H9 (cell line): ENCODE results near the gene VEGFA. TPM values are rescaled to one million over a fixed set of nuclear protein-coding genes. Genes with fewer than 3 reads are reported as not detected.

Experiments
- DNase-seq: peaks from one replicate; pipeline ENCODE4 v3.0.0-alpha.2; 2017
- H2AFZ ChIP-seq: one replicate; pipeline ENCODE4 v1.6.1; 2013; ENCODE audit warnings: mild to moderate bottlenecking, low read length, control low read depth, moderate library complexity
- H2AK5ac ChIP-seq: 2 replicates; pipeline ENCODE4 v1.6.1; 2013; ENCODE audit warnings: low read length, control low read depth, mixed read lengths; ENCODE audit not compliant: insufficient read length
- H2BK120ac ChIP-seq: one replicate; pipeline ENCODE4 v1.6.1; 2013; ENCODE audit warnings: low read depth, mild to moderate bottlenecking, low read length, control low read depth, inconsistent platforms; ENCODE audit not compliant: poor library complexity, severe bottlenecking
- H2BK12ac ChIP-seq: 2 replicates; pipeline ENCODE4 v1.6.1; 2013; ENCODE audit warnings: low read length, control low read depth, mixed read lengths, low read depth; ENCODE audit not compliant: insufficient read length
- H2BK15ac ChIP-seq: 2 replicates; pipeline ENCODE4 v1.6.1; 2013; ENCODE audit warnings: low read depth, low read length, control low read depth
- H2BK20ac ChIP-seq: one replicate; pipeline ENCODE4 v1.6.1; 2013; ENCODE audit warnings: low read depth, mild to moderate bottlenecking, low read length, control low read depth, inconsistent platforms; ENCODE audit not compliant: poor library complexity, severe bottlenecking
- H2BK5ac ChIP-seq: 2 replicates; pipeline ENCODE4 v1.6.1; 2013; ENCODE audit warnings: low read length, control low read depth, mixed read lengths; ENCODE audit not compliant: insufficient read length
- H3K14ac ChIP-seq: 2 replicates; pipeline ENCODE4 v1.6.1; 2013; ENCODE audit warnings: low read length, control low read depth; ENCODE audit not compliant: insufficient read depth
- H3K18ac ChIP-seq: 2 replicates; pipeline ENCODE4 v1.6.1; 2013; ENCODE audit warnings: low read depth, mild to moderate bottlenecking, mixed read lengths, low read length, control low read depth; ENCODE audit not compliant: insufficient read length
- H3K23ac ChIP-seq: 2 replicates; pipeline ENCODE4 v1.6.1; 2013; ENCODE audit warnings: low read length, control low read depth, mixed read lengths, low read depth; ENCODE audit not compliant: insufficient read length
- H3K23me2 ChIP-seq: 2 replicates; pipeline ENCODE4 v1.6.1; 2013; ENCODE audit warnings: low read depth, mild to moderate bottlenecking, mixed read lengths, low read length, control low read depth; ENCODE audit not compliant: insufficient read length, poor library complexity, severe bottlenecking
- H3K27ac ChIP-seq: 2 replicates; pipeline ENCODE4 v1.5.1; 2013; ENCODE audit warnings: low read length, control low read depth, mixed read lengths, low read depth; ENCODE audit not compliant: insufficient read length
- H3K27me3 ChIP-seq: 2 replicates; pipeline ENCODE4 v1.6.1; 2013; ENCODE audit warnings: low read length, control low read depth, inconsistent platforms; ENCODE audit not compliant: insufficient read depth
- H3K4ac ChIP-seq: 2 replicates; pipeline ENCODE4 v1.6.1; 2013; ENCODE audit warnings: low read depth, mild to moderate bottlenecking, control low read depth, inconsistent platforms, low read length, moderate library complexity
- H3K4me1 ChIP-seq: 2 replicates; pipeline ENCODE4 v1.6.1; 2013; ENCODE audit warnings: low read length, control low read depth, inconsistent platforms; ENCODE audit not compliant: insufficient read depth
- H3K4me2 ChIP-seq: 2 replicates; pipeline ENCODE4 v1.6.1; 2013; ENCODE audit warnings: low read length, control low read depth, mixed read lengths; ENCODE audit not compliant: insufficient read length, insufficient read depth
- H3K56ac ChIP-seq: 2 replicates; pipeline ENCODE4 v1.6.1; 2013; ENCODE audit warnings: low read depth, mild to moderate bottlenecking, mixed read lengths, low read length, control low read depth; ENCODE audit not compliant: insufficient read length
- H3K79me1 ChIP-seq: 2 replicates; pipeline ENCODE4 v1.6.1; 2013; ENCODE audit warnings: low read depth, mild to moderate bottlenecking, moderate library complexity, low read length, control low read depth, inconsistent platforms; ENCODE audit not compliant: insufficient read depth, poor library complexity, severe bottlenecking
- H3K79me2 ChIP-seq: 2 replicates; pipeline ENCODE4 v1.6.1; 2013; ENCODE audit warnings: low read length, control low read depth, inconsistent platforms; ENCODE audit not compliant: insufficient read depth
- H3K9ac ChIP-seq: 2 replicates; pipeline ENCODE4 v1.6.1; 2013; ENCODE audit warnings: low read length, control low read depth, mixed read lengths; ENCODE audit not compliant: insufficient read length; ENCODE audit errors: extremely low read depth
- H3K9me3 ChIP-seq: one replicate; pipeline ENCODE4 v1.6.1; 2013; ENCODE audit warnings: low read depth, low read length, inconsistent platforms; ENCODE audit not compliant: control insufficient read depth
- H3T11ph ChIP-seq: one replicate; pipeline ENCODE4 v1.6.1; 2013; ENCODE audit warnings: mild to moderate bottlenecking, low read length, control low read depth, inconsistent platforms
- H4K20me1 ChIP-seq: one replicate; pipeline ENCODE4 v1.6.1; 2013; ENCODE audit not compliant: control insufficient read depth, insufficient read length, insufficient read depth
- H4K5ac ChIP-seq: 2 replicates; pipeline ENCODE4 v1.6.1; 2013; ENCODE audit warnings: low read depth, mild to moderate bottlenecking, mixed read lengths, low read length, control low read depth; ENCODE audit not compliant: insufficient read length
- H4K8ac ChIP-seq: replicated peaks from 2 replicates; pipeline ENCODE4 v1.6.1; 2013; ENCODE audit warnings: low read length, control low read depth, mixed read lengths, low read depth; ENCODE audit not compliant: insufficient read length
- H4K91ac ChIP-seq: 2 replicates; pipeline ENCODE4 v1.6.1; 2013; ENCODE audit warnings: low read depth, mild to moderate bottlenecking, moderate library complexity, mixed read lengths, low read length, control low read depth; ENCODE audit not compliant: insufficient read length
- H3K27ac Mint-ChIP-seq, 3 experiments: 2 replicates in 2 of 3; 3 replicates in 1 of 3; pipeline ENCODE4 v1.8.0; 2020 to 2021; ENCODE audit warnings: mixed read lengths in 3 of 3, mild to moderate bottlenecking in 1 of 3, moderate library complexity in 1 of 3
- H3K27me3 Mint-ChIP-seq: 2 replicates; pipeline ENCODE4 v1.8.0; 2021; ENCODE audit warnings: low read depth, mild to moderate bottlenecking, moderate library complexity, mixed read lengths
- H3K36me3 Mint-ChIP-seq, 3 experiments: 2 replicates in 2 of 3; 3 replicates in 1 of 3; pipeline ENCODE4 v1.8.0; 2020 to 2021; ENCODE audit warnings: low read depth in 3 of 3, mixed read lengths in 3 of 3; ENCODE audit not compliant: insufficient read depth in 1 of 3
- H3K4me1 Mint-ChIP-seq, 2 experiments: 2 replicates each; pipeline ENCODE4 v1.8.0; 2020; ENCODE audit warnings: mixed read lengths in 2 of 2
- H3K4me3 Mint-ChIP-seq, 2 experiments: 2 replicates in 1 of 2; 3 replicates in 1 of 2; pipeline ENCODE4 v1.8.0; 2020 to 2021; ENCODE audit warnings: mild to moderate bottlenecking in 2 of 2, mixed read lengths in 2 of 2, moderate library complexity in 1 of 2
- H3K9me3 Mint-ChIP-seq, 2 experiments: 2 replicates in 1 of 2; 3 replicates in 1 of 2; pipeline ENCODE4 v1.8.0; 2020; ENCODE audit warnings: mild to moderate bottlenecking in 2 of 2, mixed read lengths in 2 of 2, moderate library complexity in 1 of 2
- CTCF ChIP-seq: fragments of 200-600 bp; sonication (generic); conservative IDR thresholded peaks from 3 replicates; pipeline ENCODE4 v1.8.0; 2021; ENCODE audit warnings: antibody characterized with exemption, mild to moderate bottlenecking
- WGBS: extraction: QIAGEN DNeasy Blood & Tissue Kit; methylation state at CpG from one replicate; pipeline ENCODE4 v1.1.7; 2013; ENCODE audit warnings: missing lambda C conversion rate, low lambda C conversion rate, mixed read lengths; ENCODE audit not compliant: insufficient read length; ENCODE audit errors: extremely low coverage; 5-methylcytosine and 5-hydroxymethylcytosine counted together
- total RNA-seq: library from RNA; stranded (reverse); gene quantifications from 2 replicates; pipeline ENCODE4 v1.2.1, GENCODE V29; 2021

Gene VEGFA
- total RNA-seq, 1 experiment from 2014 or later, result 47.9 TPM

GRCh38 chr6:43722920-43723545 is 47.0 kb upstream of the VEGFA start:
- Histone ChIP-seq H3K27ac (no peak overlapping the region), H3K9me3 (no peaks in the 10 kb centered on the region), H2AFZ (no peak overlapping the region), H2BK20ac (no peak overlapping the region), H4K91ac (no peak overlapping the region), H3K4ac (no peak overlapping the region), H3K9ac (no peak overlapping the region), H3K23me2 (no peaks in the 10 kb centered on the region), H3K79me1 (no peaks in the 10 kb centered on the region), H3K79me2 (no peaks in the 10 kb centered on the region), H3K56ac (no peak overlapping the region), H3K23ac (no peak overlapping the region), H2BK12ac (no peak overlapping the region), H2AK5ac (no peak overlapping the region), H4K8ac (no peak overlapping the region), H2BK15ac (no peak overlapping the region), H3K4me2 (no peak overlapping the region), H3K4me1 (no peaks in the 10 kb centered on the region), H2BK120ac (no peak overlapping the region), H3K27me3 (no peaks in the 10 kb centered on the region), H3T11ph (no peak overlapping the region), H4K5ac (no peak overlapping the region), H2BK5ac (no peak overlapping the region), H3K18ac (no peak overlapping the region), H3K14ac (no peak overlapping the region), H4K20me1 (no peaks in the 10 kb centered on the region)
- Mint-ChIP-seq H3K27ac (no peak overlapping the region), H3K36me3 (no peaks in the 10 kb centered on the region), H3K9me3 (no peaks in the 10 kb centered on the region), H3K4me3 (no peak overlapping the region), H3K27me3 (peaks cover 15% of the 10 kb centered on the region), H3K4me1 (peaks cover 10 to 15% of the 10 kb centered on the region in 2 experiments)
- no peak for DNase-seq
- TF ChIP-seq CTCF, result no peak
- WGBS, result no CpG with 5 or more reads among the region's 10 CpGs
